ENCODE data around the gene EMC9. TPM values are rescaled to one million over a fixed set of nuclear protein-coding genes. Genes with fewer than 3 reads are reported as not detected.

The EMC9 gene
- total RNA-seq, 1 donor from 2014 or later, result 18.5 TPM

GRCh38 chr14:24093901-24094840, 47.2 kb downstream of the EMC9 start, which contains the start of gene PCK2:
PCK2 (plus strand) TSS chr14:24094311; CDS start chr14:24094406, 95 bp downstream.
- Mint-ChIP-seq H3K36me3 (ENCODE audit: low read depth, unreplicated experiment) (peaks cover 9% of the 10 kb centered on the region), H3K4me3 (ENCODE audit: unreplicated experiment) (peak within 1 kb of the TSS; percentile 93), H3K27me3 (ENCODE audit: low read depth, unreplicated experiment) (peaks cover 4% of the 10 kb centered on the region), H3K27ac (ENCODE audit: unreplicated experiment) (peak within 1 kb of the TSS; percentile 91), H3K9me3 (ENCODE audit: unreplicated experiment) (no peaks in the 10 kb centered on the region), H3K4me1 (ENCODE audit: low read depth, unreplicated experiment) (peaks cover 15% of the 10 kb centered on the region)
- peak within 1 kb of the TSS; percentile 95 for H2AFZ ChIP-seq (ENCODE audit: low read depth, low read length)
- H3K27me3 ChIP-seq (ENCODE audit: insufficient read depth, low read length), result no peaks in the 10 kb centered on the region
- no peaks in the 10 kb centered on the region for H3K79me2 ChIP-seq (ENCODE audit: insufficient read depth, low read length)
- H3K27ac ChIP-seq (ENCODE audit: low read depth, low read length), result peak within 1 kb of the TSS; percentile 5
- peaks cover 6% of the 10 kb centered on the region for H3K4me1 ChIP-seq (ENCODE audit: insufficient read depth, low read length)
- H4K20me1 ChIP-seq (ENCODE audit: insufficient read depth, low read length), result no peaks in the 10 kb centered on the region
- peak; percentile 59 for DNase-seq (ENCODE audit: low read depth)
- no peak for TF ChIP-seq EZH2 (IDR thresholded peaks at IDR 0.05; ENCODE audit: insufficient read depth, low read length)
- TF ChIP-seq CTCF (IDR thresholded peaks at IDR 0.05; ENCODE audit: insufficient read depth, low read depth, low read length), result no peak
- no peaks in the 10 kb centered on the region for H3K36me3 ChIP-seq (ENCODE audit: insufficient read depth, low read length)
- no peaks in the 10 kb centered on the region for H3K9me3 ChIP-seq (ENCODE audit: insufficient read depth, low read depth, low read length)
- peak within 1 kb of the TSS; percentile 60 for H3K4me3 ChIP-seq (ENCODE audit: insufficient read depth, low read depth, low read length)
- H3K4me2 ChIP-seq (ENCODE audit: low read length), result peak within 1 kb of the TSS; percentile 94
- H3K9ac ChIP-seq (ENCODE audit: low read length), result peak within 1 kb of the TSS; percentile 81
- FAIRE-seq, result no peak

- Histone ChIP-seq H3K9me3 (ENCODE audit: insufficient read depth, low read depth, low read length) (no peaks in the 10 kb centered on the region), H3K27ac (ENCODE audit: low read depth, low read length) (no peak overlapping the region), H3K36me3 (ENCODE audit: insufficient read depth, low read length) (no peaks in the 10 kb centered on the region), H3K4me2 (ENCODE audit: low read length) (peak overlapping the region; percentile 94), H3K4me1 (ENCODE audit: insufficient read depth, low read length) (peaks cover 6% of the 10 kb centered on the region), H2AFZ (ENCODE audit: low read depth, low read length) (peak overlapping the region; percentile 95), H3K9ac (ENCODE audit: low read length) (peak overlapping the region; percentile 81), H3K79me2 (ENCODE audit: insufficient read depth, low read length) (no peaks in the 10 kb centered on the region), H4K20me1 (ENCODE audit: insufficient read depth, low read length) (no peaks in the 10 kb centered on the region), H3K27me3 (ENCODE audit: insufficient read depth, low read length) (no peaks in the 10 kb centered on the region), H3K4me3 (ENCODE audit: insufficient read depth, low read depth, low read length) (peak overlapping the region; percentile 60)
- H3K4me3 Mint-ChIP-seq (ENCODE audit: unreplicated experiment), result peak overlapping the region; percentile 93
- peak overlapping the region; percentile 91 for H3K27ac Mint-ChIP-seq (ENCODE audit: unreplicated experiment)
- H3K9me3 Mint-ChIP-seq (ENCODE audit: unreplicated experiment), result no peaks in the 10 kb centered on the region
- peaks cover 6% of the 10 kb centered on the region for H3K36me3 Mint-ChIP-seq (ENCODE audit: low read depth, unreplicated experiment)
- DNase-seq (ENCODE audit: low read depth) (no peak), FAIRE-seq (no peak)
- no peak for TF ChIP-seq EZH2 (IDR thresholded peaks at IDR 0.05; ENCODE audit: insufficient read depth, low read length)
- TF ChIP-seq CTCF (IDR thresholded peaks at IDR 0.05; ENCODE audit: insufficient read depth, low read depth, low read length), result no peak
- peaks cover 15% of the 10 kb centered on the region for H3K4me1 Mint-ChIP-seq (ENCODE audit: low read depth, unreplicated experiment)
- H3K27me3 Mint-ChIP-seq (ENCODE audit: low read depth, unreplicated experiment), result peaks cover 4% of the 10 kb centered on the region
Measured at GRCh38 chr14:24093207-24093900, 48.0 kb downstream of the EMC9 start.
